ENCODE results near the gene KPNA3.
A peak's percentile ranks its signal among the peaks of the same experiment; 100 is the strongest.

The KPNA3 gene

GRCh38 chr13:49740870-49741269 lies 51.6 kb downstream of the KPNA3 start:
- no peak overlapping the region for H2BK15ac ChIP-seq (ENCODE audit: low read depth, poor library complexity, severe bottlenecking)
- H3K9ac ChIP-seq (ENCODE audit: low read length): no peak overlapping the region
- no peaks in the 10 kb centered on the region for H3K4me1 ChIP-seq (ENCODE audit: control insufficient read depth, insufficient read depth, low read depth, low read length)
- peaks cover 7% of the 10 kb centered on the region for H3K79me1 ChIP-seq (replicated peaks; ENCODE audit: low read length, poor library complexity, severe bottlenecking)
- H3K4ac ChIP-seq (ENCODE audit: low read depth in 1 of 2, low read length in 2 of 2): no peak overlapping the region
- no peak overlapping the region for H2AK5ac ChIP-seq (ENCODE audit: low read length, severe bottlenecking)
- no peaks in the 10 kb centered on the region for H3K9me3 ChIP-seq (ENCODE audit: control insufficient read depth, low read length)
- H4K91ac ChIP-seq (ENCODE audit: low read length): no peak overlapping the region
- no peak overlapping the region for H2BK120ac ChIP-seq (ENCODE audit: low read depth, low read length)
- H3K18ac ChIP-seq (ENCODE audit: low read depth in 1 of 2, low read length in 2 of 2): no peak overlapping the region
- no peak overlapping the region for H3K14ac ChIP-seq (ENCODE audit: low read length in 2 of 2)
- H3K27ac ChIP-seq (ENCODE audit: low read length, poor library complexity, severe bottlenecking): no peak overlapping the region
- H2AFZ ChIP-seq (ENCODE audit: low read depth, low read length): no peak overlapping the region
- H4K8ac ChIP-seq (ENCODE audit: low read length): no peak overlapping the region
- no peaks in the 10 kb centered on the region for H3K27me3 ChIP-seq (ENCODE audit: control insufficient read depth in 1 of 2, insufficient read depth in 1 of 2, low read length in 2 of 2)
- H3K23ac ChIP-seq (ENCODE audit: low read length in 2 of 2): no peak overlapping the region
- H3K4me3 ChIP-seq (ENCODE audit: insufficient read depth in 1 of 2, low read depth in 1 of 2, low read length in 2 of 2): no peak overlapping the region
- no peak for DNase-seq
- H3K36me3 ChIP-seq (ENCODE audit: control insufficient read depth in 1 of 2, insufficient read depth in 2 of 2, low read depth in 1 of 2, low read length in 2 of 2): peaks cover 4 to 63% of the 10 kb centered on the region in 2 experiments
- H3K4me2 ChIP-seq (ENCODE audit: low read length, poor library complexity, severe bottlenecking): no peak overlapping the region
- H2BK5ac ChIP-seq (ENCODE audit: low read depth, low read length, poor library complexity, severe bottlenecking): no peak overlapping the region
- no peak overlapping the region for H2BK12ac ChIP-seq (ENCODE audit: low read length in 2 of 2)
- no CpG with 5 or more reads among the region's 2 CpGs for WGBS

- no peak overlapping the region for H3K14ac ChIP-seq (ENCODE audit: low read length in 2 of 2)
- no peak overlapping the region for H2BK12ac ChIP-seq (ENCODE audit: low read length in 2 of 2)
- H3K79me1 ChIP-seq (replicated peaks; ENCODE audit: low read length, poor library complexity, severe bottlenecking): peaks cover 5% of the 10 kb centered on the region
- H3K23ac ChIP-seq (ENCODE audit: low read length in 2 of 2): no peak overlapping the region
- H3K4me3 ChIP-seq (ENCODE audit: insufficient read depth in 1 of 2, low read depth in 1 of 2, low read length in 2 of 2): no peak overlapping the region
- H2BK15ac ChIP-seq (ENCODE audit: low read depth, poor library complexity, severe bottlenecking): no peak overlapping the region
- 100% methylated on average over 5 of the region's 5 CpGs for WGBS
- no peak overlapping the region for H2AFZ ChIP-seq (ENCODE audit: low read depth, low read length)
- no peak overlapping the region for H3K27ac ChIP-seq (ENCODE audit: low read length, poor library complexity, severe bottlenecking)
- H3K27me3 ChIP-seq (ENCODE audit: control insufficient read depth in 1 of 2, insufficient read depth in 1 of 2, low read length in 2 of 2): no peaks in the 10 kb centered on the region
- no peaks in the 10 kb centered on the region for H3K4me1 ChIP-seq (ENCODE audit: control insufficient read depth, insufficient read depth, low read depth, low read length)
- peaks cover 0 to 58% of the 10 kb centered on the region in 2 experiments for H3K36me3 ChIP-seq (ENCODE audit: control insufficient read depth in 1 of 2, insufficient read depth in 2 of 2, low read depth in 1 of 2, low read length in 2 of 2)
- no peak overlapping the region for H4K8ac ChIP-seq (ENCODE audit: low read length)
- no peak overlapping the region for H2BK5ac ChIP-seq (ENCODE audit: low read depth, low read length, poor library complexity, severe bottlenecking)
- no peak overlapping the region for H3K4me2 ChIP-seq (ENCODE audit: low read length, poor library complexity, severe bottlenecking)
- H3K4ac ChIP-seq (ENCODE audit: low read depth in 1 of 2, low read length in 2 of 2): no peak overlapping the region
- H3K18ac ChIP-seq (ENCODE audit: low read depth in 1 of 2, low read length in 2 of 2): no peak overlapping the region
- H4K91ac ChIP-seq (ENCODE audit: low read length): no peak overlapping the region
- H3K9me3 ChIP-seq (ENCODE audit: control insufficient read depth, low read length): no peaks in the 10 kb centered on the region
- no peak overlapping the region for H2AK5ac ChIP-seq (ENCODE audit: low read length, severe bottlenecking)
- H3K9ac ChIP-seq (ENCODE audit: low read length): no peak overlapping the region
- no peak for DNase-seq
- no peak overlapping the region for H2BK120ac ChIP-seq (ENCODE audit: low read depth, low read length)
Measured at GRCh38 chr13:49739498-49740187, 52.8 kb downstream of the KPNA3 start.

GRCh38 chr13:49733181-49733951 lies 59.1 kb downstream of the KPNA3 start:
- WGBS: over 99% methylated on average over 11 of the region's 12 CpGs
- peaks cover 12% of the 10 kb centered on the region for H3K79me1 ChIP-seq (replicated peaks; ENCODE audit: low read length, poor library complexity, severe bottlenecking)
- H3K18ac ChIP-seq (ENCODE audit: low read depth in 1 of 2, low read length in 2 of 2): no peak overlapping the region

GRCh38 chr13:49731766-49732165 lies 60.7 kb downstream of the KPNA3 start:
- no peak overlapping the region for H3K27ac ChIP-seq (ENCODE audit: low read length, poor library complexity, severe bottlenecking)
- peak; percentile 82 for DNase-seq

More at GRCh38 chr13:49733181-49733951, 59.1 kb downstream of the KPNA3 start:
- Histone ChIP-seq H2BK5ac (ENCODE audit: low read depth, low read length, poor library complexity, severe bottlenecking) (no peak overlapping the region), H3K14ac (ENCODE audit: low read length in 2 of 2) (no peak overlapping the region), H3K4me1 (ENCODE audit: control insufficient read depth, insufficient read depth, low read depth, low read length) (peaks cover 3% of the 10 kb centered on the region), H2BK12ac (ENCODE audit: low read length in 2 of 2) (no peak overlapping the region), H2AK5ac (ENCODE audit: low read length, severe bottlenecking) (no peak overlapping the region), H4K91ac (ENCODE audit: low read length) (no peak overlapping the region), H3K36me3 (ENCODE audit: control insufficient read depth in 1 of 2, insufficient read depth in 2 of 2, low read depth in 1 of 2, low read length in 2 of 2) (peaks cover 6 to 22% of the 10 kb centered on the region in 2 experiments), H3K9me3 (ENCODE audit: control insufficient read depth, low read length) (no peaks in the 10 kb centered on the region), H3K4me2 (ENCODE audit: low read length, poor library complexity, severe bottlenecking) (no peak overlapping the region), H3K9ac (ENCODE audit: low read length) (no peak overlapping the region), H3K27me3 (ENCODE audit: control insufficient read depth in 1 of 2, insufficient read depth in 1 of 2, low read length in 2 of 2) (no peaks in the 10 kb centered on the region), H4K8ac (ENCODE audit: low read length) (no peak overlapping the region), H2BK120ac (ENCODE audit: low read depth, low read length) (no peak overlapping the region), H3K27ac (ENCODE audit: low read length, poor library complexity, severe bottlenecking) (no peak overlapping the region), H2AFZ (ENCODE audit: low read depth, low read length) (no peak overlapping the region), H3K23ac (ENCODE audit: low read length in 2 of 2) (no peak overlapping the region), H3K4me3 (ENCODE audit: insufficient read depth in 1 of 2, low read depth in 1 of 2, low read length in 2 of 2) (no peak overlapping the region), H3K4ac (ENCODE audit: low read depth in 1 of 2, low read length in 2 of 2) (no peak overlapping the region), H2BK15ac (ENCODE audit: low read depth, poor library complexity, severe bottlenecking) (no peak overlapping the region)
- peak; percentile 17 for DNase-seq

More at GRCh38 chr13:49731766-49732165, 60.7 kb downstream of the KPNA3 start:
- Histone ChIP-seq H3K4ac (ENCODE audit: low read depth in 1 of 2, low read length in 2 of 2) (no peak overlapping the region), H3K79me1 (replicated peaks; ENCODE audit: low read length, poor library complexity, severe bottlenecking) (peaks cover 10% of the 10 kb centered on the region), H3K36me3 (ENCODE audit: control insufficient read depth in 1 of 2, insufficient read depth in 2 of 2, low read depth in 1 of 2, low read length in 2 of 2) (peaks cover 6 to 27% of the 10 kb centered on the region in 2 experiments), H2AFZ (ENCODE audit: low read depth, low read length) (no peak overlapping the region), H2BK15ac (ENCODE audit: low read depth, poor library complexity, severe bottlenecking) (no peak overlapping the region), H2BK120ac (ENCODE audit: low read depth, low read length) (no peak overlapping the region), H3K18ac (ENCODE audit: low read depth in 1 of 2, low read length in 2 of 2) (no peak overlapping the region), H3K14ac (ENCODE audit: low read length in 2 of 2) (no peak overlapping the region), H3K27me3 (ENCODE audit: control insufficient read depth in 1 of 2, insufficient read depth in 1 of 2, low read length in 2 of 2) (no peaks in the 10 kb centered on the region), H3K9me3 (ENCODE audit: control insufficient read depth, low read length) (no peaks in the 10 kb centered on the region), H3K9ac (ENCODE audit: low read length) (peak overlapping the region; percentile 44), H2BK5ac (ENCODE audit: low read depth, low read length, poor library complexity, severe bottlenecking) (no peak overlapping the region), H3K4me3 (ENCODE audit: insufficient read depth in 1 of 2, low read depth in 1 of 2, low read length in 2 of 2) (no peak overlapping the region), H3K23ac (ENCODE audit: low read length in 2 of 2) (no peak overlapping the region), H4K8ac (ENCODE audit: low read length) (no peak overlapping the region), H2BK12ac (ENCODE audit: low read length in 2 of 2) (no peak overlapping the region), H2AK5ac (ENCODE audit: low read length, severe bottlenecking) (no peak overlapping the region), H3K4me1 (ENCODE audit: control insufficient read depth, insufficient read depth, low read depth, low read length) (peaks cover 3% of the 10 kb centered on the region), H3K4me2 (ENCODE audit: low read length, poor library complexity, severe bottlenecking) (no peak overlapping the region), H4K91ac (ENCODE audit: low read length) (no peak overlapping the region)
